K562 (cell line): Measurements from ENCODE around the gene FRMD4A. TPM values are rescaled to one million over a fixed set of nuclear protein-coding genes. Genes with fewer than 3 reads are reported as not detected.

ENCODE experiments used
- ATAC-seq: fragments of 200-7000 bp; cut with Tn5 transposase; 3 replicates; pipeline ENCODE4 v1.9.1; 2020; ENCODE audit warnings: moderate library complexity
- BruUV-seq: library from RNA; stranded (reverse); fragments of 400-500 nt; replicated peaks from 2 replicates; lab custom pipeline; 2021; lab: Mats Ljungman, UMichigan
- CTCF ChIA-PET: fragments of 300-600 bp; formaldehyde crosslinking; extraction: SDS; loops from one replicate; lab custom pipeline; 2021; ENCODE audit warnings: low intra/inter-chr PET ratio; lab: Yijun Ruan, JAX
- POLR2A ChIA-PET: fragments of 300-600, 350-650 bp; sonication (Branson Sonifier 250); formaldehyde crosslinking; extraction: SDS; loops from one replicate; lab custom pipeline; 2021; ENCODE audit warnings: antibody characterized with exemption, inconsistent platforms; lab: Yijun Ruan, JAX
- DNase-seq, 4 experiments: peaks; one replicate each; pipeline versions ENCODE4 v3.0.0 to v3.0.0-alpha.2; 2011 to 2018; ENCODE audit warnings: low spot score in 3 of 4, mixed read lengths in 3 of 4; ENCODE audit errors: extremely low read depth in 1 of 4
- FAIRE-seq: peaks from 2 replicates; lab custom pipeline; 2011; peaks lifted over from hg19 to GRCh38; lab: Jason Lieb, UNC
- H2AFZ ChIP-seq: 2 replicates; pipeline ENCODE4 v1.6.0; 2011; ENCODE audit warnings: low read depth, low read length, control low read depth, inconsistent platforms
- H3K27ac ChIP-seq: fragments of 200-600 bp; 3 replicates; pipeline ENCODE4 v1.8.0; 2011; ENCODE audit warnings: low read depth, mild to moderate bottlenecking, control low read depth, inconsistent platforms, low read length, moderate library complexity, mixed read lengths; ENCODE audit errors: extremely low read depth
- H3K27me3 ChIP-seq, 2 experiments: fragments of 300-600 bp in 1 of 2; 2 replicates in 1 of 2; 3 replicates in 1 of 2; pipeline versions ENCODE4 v1.6.0 to v1.8.0; 2011; ENCODE audit warnings: inconsistent platforms in 2 of 2, low read length in 2 of 2, mild to moderate bottlenecking in 1 of 2, mixed read lengths in 1 of 2, moderate library complexity in 1 of 2; ENCODE audit not compliant: control insufficient read depth in 2 of 2, insufficient read depth in 2 of 2
- H3K36me3 ChIP-seq: fragments of 300-600 bp; 3 replicates; pipeline ENCODE4 v1.8.0; 2011; ENCODE audit warnings: mild to moderate bottlenecking, low read length, inconsistent platforms; ENCODE audit not compliant: control insufficient read depth, insufficient read depth
- H3K4me1 ChIP-seq, 2 experiments: fragments of 200-600 bp in 1 of 2; replicated peaks in 1 of 2; 2 replicates in 1 of 2; 3 replicates in 1 of 2; pipeline versions ENCODE4 v1.5.1 to v1.8.0; 2011; ENCODE audit warnings: inconsistent platforms in 2 of 2, low read length in 2 of 2, mild to moderate bottlenecking in 1 of 2, mixed read lengths in 1 of 2, moderate library complexity in 1 of 2; ENCODE audit not compliant: control insufficient read depth in 2 of 2, insufficient read depth in 2 of 2
- H3K4me2 ChIP-seq: 2 replicates; pipeline ENCODE4 v1.6.1; 2011; ENCODE audit warnings: low read length, control low read depth, inconsistent platforms, mixed read lengths; ENCODE audit not compliant: insufficient read depth
- H3K4me3 ChIP-seq: fragments of 200-600 bp; sonication (generic), shearing (Covaris generic); 2 replicates; pipeline ENCODE4 v1.5.1; 2016; ENCODE audit warnings: control low read depth, inconsistent platforms
- H3K79me2 ChIP-seq: fragments of 200-600 bp; 3 replicates; pipeline ENCODE4 v1.8.0; 2011; ENCODE audit warnings: low read length, inconsistent platforms; ENCODE audit not compliant: control insufficient read depth, insufficient read depth
- H3K9ac ChIP-seq, 2 experiments: 2 replicates each; pipeline versions ENCODE4 v1.6.0 to v1.6.1; 2011; ENCODE audit warnings: low read depth in 2 of 2, low read length in 2 of 2, control low read depth in 1 of 2, inconsistent platforms in 1 of 2, mild to moderate bottlenecking in 1 of 2, mixed read lengths in 1 of 2; ENCODE audit not compliant: insufficient read depth in 1 of 2
- H3K9me1 ChIP-seq: one replicate; pipeline ENCODE4 v1.6.0; 2011; ENCODE audit warnings: inconsistent platforms, mild to moderate bottlenecking, low read length, moderate library complexity; ENCODE audit not compliant: control insufficient read depth, insufficient read depth
- H3K9me3 ChIP-seq: replicated peaks from 2 replicates; pipeline ENCODE4 v1.5.1; 2011; ENCODE audit warnings: low read depth, low read length, inconsistent platforms; ENCODE audit not compliant: control insufficient read depth, insufficient read depth
- H4K20me1 ChIP-seq: replicated peaks from 2 replicates; pipeline ENCODE4 v1.6.1; 2011; ENCODE audit warnings: low read length, inconsistent platforms, mixed read lengths; ENCODE audit not compliant: control insufficient read depth, insufficient read depth
- FOSL1 ChIP-seq: fragments of 200-800 bp; sonication (Bioruptor generic); conservative IDR thresholded peaks from 2 replicates; pipeline ENCODE4 v1.6.1; 2016; ENCODE audit warnings: missing genetic modification characterization, missing compliant biosample characterization
- HCFC1 ChIP-seq: IDR thresholded peaks from 2 replicates; pipeline ENCODE4 v1.6.1; 2012; ENCODE audit warnings: low read depth, low read length, improper control_type of control experiment
- LARP7 ChIP-seq: fragments of 450-650 bp; IDR thresholded peaks from 2 replicates; pipeline ENCODE4 v1.6.1; 2016
- MAFG ChIP-seq: fragments of 450-650 bp; conservative IDR thresholded peaks from 2 replicates; pipeline ENCODE4 v1.6.1; 2016; ENCODE audit warnings: missing genetic modification characterization, missing compliant biosample characterization
- NCOA2 ChIP-seq, 2 experiments: fragments of 450-650 bp; IDR thresholded peaks; 2 replicates each; pipeline ENCODE4 v1.6.1; 2018; ENCODE audit warnings: mild to moderate bottlenecking in 2 of 2, moderate library complexity in 1 of 2; ENCODE audit not compliant: partially characterized antibody in 2 of 2
- PTTG1 ChIP-seq: fragments of 450-650 bp; IDR thresholded peaks from 2 replicates; pipeline ENCODE4 v1.6.1; 2016; ENCODE audit warnings: low read depth, mild to moderate bottlenecking, missing genetic modification characterization, missing compliant biosample characterization
- RBM25 ChIP-seq: fragments of 200-400 bp; formaldehyde crosslinking; IDR thresholded peaks from 2 replicates; pipeline ENCODE4 v1.6.1; 2018; ENCODE audit warnings: low read length, low read depth, moderate library complexity; ENCODE audit not compliant: severe bottlenecking
- RFX1 ChIP-seq: fragments of 450-650 bp; IDR thresholded peaks from 2 replicates; pipeline ENCODE4 v1.6.1; 2016; ENCODE audit warnings: mild to moderate bottlenecking, moderate library complexity
- SIN3B ChIP-seq: fragments of 450-650 bp; IDR thresholded peaks from 2 replicates; pipeline ENCODE4 v1.6.1; 2017; ENCODE audit warnings: low read depth, mild to moderate bottlenecking, moderate library complexity
- TAF1 ChIP-seq: IDR thresholded peaks from 2 replicates; pipeline ENCODE4 v1.6.1; 2011; ENCODE audit warnings: mild to moderate bottlenecking, low read length, moderate library complexity; ENCODE audit not compliant: insufficient read depth, control insufficient read depth, severe bottlenecking; ENCODE audit errors: extremely low read depth
- TEAD1 ChIP-seq, 2 experiments: fragments of 450-650 bp in 1 of 2; sonication (generic) in 1 of 2; formaldehyde crosslinking; IDR thresholded peaks; 2 replicates each; pipeline versions ENCODE4 v1.4.0 to v1.8.0; 2020 to 2022; ENCODE audit warnings: mild to moderate bottlenecking in 2 of 2, missing genetic modification reagents in 1 of 2
- ZNF584 ChIP-seq: fragments of 200-800 bp; sonication (Bioruptor generic); IDR thresholded peaks from 2 replicates; pipeline ENCODE4 v1.6.1; 2016; ENCODE audit warnings: low read depth, mild to moderate bottlenecking, missing genetic modification characterization, missing compliant biosample characterization
- ZNF764 ChIP-seq: fragments of 250-450 bp; sonication (Bioruptor Pico); IDR thresholded peaks from 2 replicates; pipeline ENCODE4 v1.4.0; 2020; ENCODE audit warnings: low read depth, mild to moderate bottlenecking, moderate library complexity
- WGBS: fragments of 100-300 bp; shearing (Covaris generic); methylation state at CpG from one replicate; pipeline ENCODE4 v1.1.6; 2016; ENCODE audit warnings: low coverage, mixed read lengths; ENCODE audit not compliant: insufficient coverage; ENCODE audit errors: missing lambda C conversion rate; 5-methylcytosine and 5-hydroxymethylcytosine counted together
- in situ Hi-C: fragments of 300-500 bp; cut with MboI; formaldehyde crosslinking; loops from 4 replicates; pipeline ENCODE4 v1.15.0; 2018; ENCODE audit warnings: inconsistent platforms, mixed read lengths
- intact Hi-C: fragments of 100-400 bp; cut with micrococcal nuclease; formaldehyde crosslinking; loops from 2 replicates; pipeline ENCODE4 v1.14.2; 2022
- polyA plus RNA-seq, 8 experiments: library from polyadenylated mRNA; depleted of rRNA in 4 of 8; stranded (reverse) in 5 of 8; unstranded in 3 of 8; fragments of >200 nt; fragmentation: Nextera tagmentation in 2 of 8; fragmentation: Illumina TruSeq in 1 of 8; extraction: Ambion mirVana in 2 of 8; extraction: Trizol in 1 of 8; gene quantifications; 2 replicates each; pipeline versions ENCODE4 v1.2.1 to v1.2.3, GENCODE V29; 2011 to 2014; ENCODE audit warnings: inconsistent platforms in 1 of 8, missing spikeins in 1 of 8
- total RNA-seq, 7 experiments: library from RNA; depleted of rRNA in 6 of 7; stranded (reverse); fragments of >200 nt in 6 of 7; fragmentation: Illumina TruSeq in 2 of 7; extraction: Trizol in 2 of 7; gene quantifications; 2 replicates each; pipeline versions ENCODE4 v1.2.1 to v1.2.3, GENCODE V29; 2011 to 2021; ENCODE audit warnings: low replicate concordance in 1 of 7
- TF ChIP-seq, protein P1 (sequence below): fragments of 250-450 bp; sonication (Bioruptor Pico); IDR thresholded peaks from 2 replicates; pipeline ENCODE4 v1.4.0; 2020
- TF ChIP-seq, protein P2 (sequence below): IDR thresholded peaks from 2 replicates; pipeline ENCODE4 v1.6.1; 2014; ENCODE audit warnings: antibody characterized with exemption
- TF ChIP-seq, protein P3 (sequence below): sonication (generic); formaldehyde crosslinking; IDR thresholded peaks from 2 replicates; pipeline ENCODE4 v1.8.0; 2022; ENCODE audit warnings: mild to moderate bottlenecking, missing genetic modification reagents

FRMD4A gene
- total and polyA plus RNA-seq, 9 of the 15 experiments (the other 6 are each of a cell fraction or from before 2014, with no cell fraction given) = 0.80 to 5.2 (median 3.0) TPM

DNA sequence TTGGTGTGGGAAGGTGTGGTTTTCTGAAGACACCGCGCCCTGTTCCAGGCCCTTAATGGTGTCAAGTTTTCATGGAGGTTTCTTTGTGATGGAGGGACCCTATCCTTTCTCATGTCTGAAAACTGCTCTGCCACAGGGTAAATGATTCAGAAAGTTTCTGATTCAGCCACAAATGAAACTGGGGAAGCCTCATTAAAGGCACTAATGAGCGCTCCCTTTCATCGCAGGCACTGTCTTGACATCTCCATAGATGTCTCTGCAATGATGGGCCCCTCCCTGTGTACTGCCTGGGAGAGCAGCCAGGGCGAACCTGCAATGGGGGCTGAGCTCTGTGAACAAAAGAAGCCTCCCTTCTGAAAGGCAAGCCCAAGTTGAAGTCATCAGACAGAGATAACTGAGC, 388.7 kb downstream of the FRMD4A start:
- no TSS peak for BruUV-seq
- Histone ChIP-seq H3K9ac (no peak overlapping the region), H3K9me1 (peaks cover 2% of the 10 kb centered on the region), H3K4me2 (no peak overlapping the region), H3K79me2 (no peaks in the 10 kb centered on the region), H2AFZ (no peak overlapping the region), H4K20me1 (no peaks in the 10 kb centered on the region), H3K4me3 (no peak overlapping the region), H3K36me3 (no peaks in the 10 kb centered on the region), H3K9me3 (no peaks in the 10 kb centered on the region), H3K27ac (no peak overlapping the region), H3K4me1 (no peaks in the 10 kb centered on the region), H3K27me3 (0 out of 5 replicates have a peak, but pooled peaks cover 0 to 9% of the 10 kb centered on the region in 2 experiments)
- intact Hi-C loops (no loop called here), in situ Hi-C loops (no loop called here)
- no peak for DNase-seq
- no peak for TF ChIP-seq TAF1
- TF ChIP-seq RFX1 = no peak
- TF ChIP-seq MAFG (tag) = no peak
- no peak for TF ChIP-seq FOSL1 (tag)
- TF ChIP-seq PTTG1 (tag) = no peak
- TF ChIP-seq TEAD1 (CRISPR knock-in tag; IDR thresholded peaks at IDR 0.05) = no peak
- TF ChIP-seq SIN3B = no peak
- TF ChIP-seq ZNF584 (CRISPR knock-in tag) = no peak
- TF ChIP-seq, protein P1, sequence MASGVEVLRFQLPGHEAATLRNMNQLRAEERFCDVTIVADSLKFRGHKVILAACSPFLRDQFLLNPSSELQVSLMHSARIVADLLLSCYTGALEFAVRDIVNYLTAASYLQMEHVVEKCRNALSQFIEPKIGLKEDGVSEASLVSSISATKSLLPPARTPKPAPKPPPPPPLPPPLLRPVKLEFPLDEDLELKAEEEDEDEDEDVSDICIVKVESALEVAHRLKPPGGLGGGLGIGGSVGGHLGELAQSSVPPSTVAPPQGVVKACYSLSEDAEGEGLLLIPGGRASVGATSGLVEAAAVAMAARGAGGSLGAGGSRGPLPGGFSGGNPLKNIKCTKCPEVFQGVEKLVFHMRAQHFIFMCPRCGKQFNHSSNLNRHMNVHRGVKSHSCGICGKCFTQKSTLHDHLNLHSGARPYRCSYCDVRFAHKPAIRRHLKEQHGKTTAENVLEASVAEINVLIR (CRISPR knock-in tag) = no peak
- TF ChIP-seq, protein P2, sequence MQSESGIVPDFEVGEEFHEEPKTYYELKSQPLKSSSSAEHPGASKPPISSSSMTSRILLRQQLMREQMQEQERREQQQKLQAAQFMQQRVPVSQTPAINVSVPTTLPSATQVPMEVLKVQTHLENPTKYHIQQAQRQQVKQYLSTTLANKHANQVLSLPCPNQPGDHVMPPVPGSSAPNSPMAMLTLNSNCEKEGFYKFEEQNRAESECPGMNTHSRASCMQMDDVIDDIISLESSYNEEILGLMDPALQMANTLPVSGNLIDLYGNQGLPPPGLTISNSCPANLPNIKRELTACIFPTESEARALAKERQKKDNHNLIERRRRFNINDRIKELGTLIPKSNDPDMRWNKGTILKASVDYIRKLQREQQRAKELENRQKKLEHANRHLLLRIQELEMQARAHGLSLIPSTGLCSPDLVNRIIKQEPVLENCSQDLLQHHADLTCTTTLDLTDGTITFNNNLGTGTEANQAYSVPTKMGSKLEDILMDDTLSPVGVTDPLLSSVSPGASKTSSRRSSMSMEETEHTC = no peak
- no peak for TF ChIP-seq ZNF764 (CRISPR knock-in tag)
- no peak for TF ChIP-seq LARP7
- TF ChIP-seq HCFC1 = no peak
- TF ChIP-seq, protein P3, sequence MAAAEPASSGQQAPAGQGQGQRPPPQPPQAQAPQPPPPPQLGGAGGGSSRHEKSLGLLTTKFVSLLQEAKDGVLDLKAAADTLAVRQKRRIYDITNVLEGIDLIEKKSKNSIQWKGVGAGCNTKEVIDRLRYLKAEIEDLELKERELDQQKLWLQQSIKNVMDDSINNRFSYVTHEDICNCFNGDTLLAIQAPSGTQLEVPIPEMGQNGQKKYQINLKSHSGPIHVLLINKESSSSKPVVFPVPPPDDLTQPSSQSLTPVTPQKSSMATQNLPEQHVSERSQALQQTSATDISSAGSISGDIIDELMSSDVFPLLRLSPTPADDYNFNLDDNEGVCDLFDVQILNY (CRISPR knock-in tag) = no peak
- TF ChIP-seq RBM25 = no peak
- TF ChIP-seq NCOA2 (IDR thresholded peaks at IDR 0.05; ENCODE audit: partially characterized antibody in 2 of 2) = no peak
- ChIA-PET POLR2A (interaction anchor here (0.6 kb wide), 1 partner anchor 57 kb away, joined by 5 read pairs; no protein-coding TSS in a partner anchor), CTCF (no interaction called here)
- ATAC-seq = no peak
- WGBS = 2% methylated on average over 5 of the region's 5 CpGs
- no peak for FAIRE-seq
